ENCODE data around the gene SALL3.

DNA sequence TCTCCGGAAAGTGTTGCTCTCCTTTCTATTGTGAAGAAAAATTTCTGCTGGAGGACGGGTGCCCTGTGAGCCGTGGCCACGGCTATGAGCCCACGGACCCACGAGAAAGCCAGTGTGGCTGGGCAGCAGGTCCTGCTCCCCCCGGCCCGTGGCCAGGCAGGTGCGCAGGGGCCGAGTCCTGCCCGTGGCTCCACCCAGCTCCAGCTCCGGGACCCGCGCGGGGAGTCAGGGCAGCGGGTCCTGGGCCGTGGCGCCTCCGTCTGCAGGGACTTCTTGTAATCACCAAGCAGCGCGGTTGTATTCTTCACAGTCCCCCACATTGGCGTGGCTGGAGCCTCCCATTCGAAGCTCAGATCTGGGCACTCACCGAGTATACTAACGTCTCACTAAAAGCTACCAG lies 43.0 kb downstream of the SALL3 start:
- TF ChIP-seq, protein P1, sequence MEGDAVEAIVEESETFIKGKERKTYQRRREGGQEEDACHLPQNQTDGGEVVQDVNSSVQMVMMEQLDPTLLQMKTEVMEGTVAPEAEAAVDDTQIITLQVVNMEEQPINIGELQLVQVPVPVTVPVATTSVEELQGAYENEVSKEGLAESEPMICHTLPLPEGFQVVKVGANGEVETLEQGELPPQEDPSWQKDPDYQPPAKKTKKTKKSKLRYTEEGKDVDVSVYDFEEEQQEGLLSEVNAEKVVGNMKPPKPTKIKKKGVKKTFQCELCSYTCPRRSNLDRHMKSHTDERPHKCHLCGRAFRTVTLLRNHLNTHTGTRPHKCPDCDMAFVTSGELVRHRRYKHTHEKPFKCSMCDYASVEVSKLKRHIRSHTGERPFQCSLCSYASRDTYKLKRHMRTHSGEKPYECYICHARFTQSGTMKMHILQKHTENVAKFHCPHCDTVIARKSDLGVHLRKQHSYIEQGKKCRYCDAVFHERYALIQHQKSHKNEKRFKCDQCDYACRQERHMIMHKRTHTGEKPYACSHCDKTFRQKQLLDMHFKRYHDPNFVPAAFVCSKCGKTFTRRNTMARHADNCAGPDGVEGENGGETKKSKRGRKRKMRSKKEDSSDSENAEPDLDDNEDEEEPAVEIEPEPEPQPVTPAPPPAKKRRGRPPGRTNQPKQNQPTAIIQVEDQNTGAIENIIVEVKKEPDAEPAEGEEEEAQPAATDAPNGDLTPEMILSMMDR (conservative IDR thresholded peaks at IDR 0.05), result no peak
- no peak for TF ChIP-seq ZFX (IDR thresholded peaks at IDR 0.05)

Data from C4-2B (cell line).